Stimulated activated CD8-positive, alpha-beta memory T cell treated with anti-CD3 and anti-CD28 coated beads, Interleukin-7, amount 100 ng/mL, for 1 hour (primary cell): ENCODE results near the gene NUCB2.

Experiments used
- DNase-seq, 2 donors: peaks; one replicate each; pipeline ENCODE4 v3.0.0-alpha.2; 2020; ENCODE audit warnings: low read depth in 2 of 2

NUCB2 gene

GRCh38 chr11:17331669-17332068 is 55.1 kb downstream of the NUCB2 start:
- DNase-seq, result no peak

- DNase-seq, result no peak
Measured at GRCh38 chr11:17333799-17334586, 57.5 kb downstream of the NUCB2 start.

GRCh38 chr11:17343257-17343656 is 66.7 kb downstream of the NUCB2 start:
- DNase-seq, result no peak

- no peak for DNase-seq
Measured at GRCh38 chr11:17343907-17344306, 67.4 kb downstream of the NUCB2 start.

GRCh38 chr11:17347676-17348075 is 71.1 kb downstream of the NUCB2 start:
- DNase-seq, result no peak

GRCh38 chr11:17350455-17351171 is 74.1 kb downstream of the NUCB2 start:
- no peak for DNase-seq

GRCh38 chr11:17351172-17351509 is 74.6 kb downstream of the NUCB2 start:
- DNase-seq, result no peak

GRCh38 chr11:17351510-17352176 is 75.1 kb downstream of the NUCB2 start, which contains the start of gene NCR3LG1:
NCR3LG1 (plus strand) TSS chr11:17351800; CDS start chr11:17351970, 170 bp downstream.
- DNase-seq, result peak in 1 of 2 donors; percentile 25

- peak in 1 of 2 donors; percentile 36 for DNase-seq
Measured at GRCh38 chr11:17352950-17353820, 76.6 kb downstream of the NUCB2 start.

GRCh38 chr11:17353821-17354600 is 77.5 kb downstream of the NUCB2 start:
- no peak for DNase-seq

GRCh38 chr11:17354601-17354991 is 78.1 kb downstream of the NUCB2 start:
- DNase-seq, result peak in 1 of 2 donors; percentile 39

GRCh38 chr11:17366495-17366894 is 90.0 kb downstream of the NUCB2 start:
- DNase-seq, result no peak

- DNase-seq, result no peak
Measured at GRCh38 chr11:17368551-17368950, 92.0 kb downstream of the NUCB2 start.

- DNase-seq, result no peak
Measured at GRCh38 chr11:17369094-17369493, 92.6 kb downstream of the NUCB2 start.

GRCh38 chr11:17369684-17370243 is 93.2 kb downstream of the NUCB2 start:
- DNase-seq, result no peak

- DNase-seq, result no peak
Measured at GRCh38 chr11:17371614-17372013, 95.1 kb downstream of the NUCB2 start.

- no peak for DNase-seq
Measured at GRCh38 chr11:17375547-17375946, 99.0 kb downstream of the NUCB2 start.

GRCh38 chr11:17376493-17376892 is 100.0 kb downstream of the NUCB2 start:
- no peak for DNase-seq

- no peak for DNase-seq
Measured at GRCh38 chr11:17378655-17379054, 102.1 kb downstream of the NUCB2 start.

- DNase-seq, result no peak
Measured at GRCh38 chr11:17379383-17380180, 103.0 kb downstream of the NUCB2 start.
